ENCODE data around the gene KDM4C.

KDM4C gene

GRCh38 chr9:7161469-7161868 is 403.7 kb downstream of the KDM4C start:
- Histone ChIP-seq H3K27me3 (no peaks in the 10 kb centered on the region), H3K36me3 (peaks cover 9 to 24% (median 16%) of the 10 kb centered on the region in 3 donors), H3K4me3 (no peak overlapping the region), H3K9me3 (no peaks in the 10 kb centered on the region), H3K4me1 (no peaks in the 10 kb centered on the region), H3K27ac (no peak overlapping the region)
- no peak for DNase-seq
- intact Hi-C loops (cut with DNase I; ENCODE audit: low total_unique reads) = no loop called here
- TF ChIP-seq CTCF (IDR thresholded peaks at IDR 0.05) = no peak

- TF ChIP-seq CTCF (IDR thresholded peaks at IDR 0.05) = no peak
- no peak overlapping the region for H3K27ac ChIP-seq
- H3K4me1 ChIP-seq = no peaks in the 10 kb centered on the region
- H3K4me3 ChIP-seq = no peak overlapping the region
- intact Hi-C loops (cut with DNase I; ENCODE audit: low total_unique reads) = no loop called here
- H3K27me3 ChIP-seq = no peaks in the 10 kb centered on the region
- no peaks in the 10 kb centered on the region for H3K9me3 ChIP-seq
- no peak for DNase-seq
- peaks cover 16 to 31% (median 16%) of the 10 kb centered on the region in 3 donors for H3K36me3 ChIP-seq
These were observed 406.2 kb downstream of the KDM4C start for GRCh38 chr9:7163932-7164331.

GRCh38 chr9:7164440-7165330 is 406.9 kb downstream of the KDM4C start:
- TF ChIP-seq CTCF (IDR thresholded peaks at IDR 0.05) = no peak
- H3K4me3 ChIP-seq = no peak overlapping the region

GRCh38 chr9:7165331-7165975 is 407.7 kb downstream of the KDM4C start:
- Histone ChIP-seq H3K4me1 (no peaks in the 10 kb centered on the region), H3K36me3 (peaks cover 16 to 29% (median 16%) of the 10 kb centered on the region in 3 donors), H3K4me3 (no peak overlapping the region), H3K27me3 (no peaks in the 10 kb centered on the region), H3K27ac (no peak overlapping the region), H3K9me3 (no peaks in the 10 kb centered on the region)
- TF ChIP-seq CTCF (IDR thresholded peaks at IDR 0.05) = no peak
- no peak for DNase-seq
- intact Hi-C loops (cut with DNase I; ENCODE audit: low total_unique reads) = no loop called here

More at GRCh38 chr9:7164440-7165330, 406.9 kb downstream of the KDM4C start:
- Histone ChIP-seq H3K36me3 (peaks cover 16 to 31% (median 16%) of the 10 kb centered on the region in 3 donors), H3K27ac (no peak overlapping the region), H3K9me3 (no peaks in the 10 kb centered on the region), H3K27me3 (no peaks in the 10 kb centered on the region), H3K4me1 (no peaks in the 10 kb centered on the region)
- no peak for DNase-seq
- intact Hi-C loops (cut with DNase I; ENCODE audit: low total_unique reads) = no loop called here

- Histone ChIP-seq H3K4me1 (no peaks in the 10 kb centered on the region), H3K36me3 (peaks cover 16 to 28% (median 19%) of the 10 kb centered on the region in 3 donors), H3K9me3 (no peaks in the 10 kb centered on the region), H3K4me3 (no peak overlapping the region), H3K27me3 (no peaks in the 10 kb centered on the region), H3K27ac (no peak overlapping the region)
- intact Hi-C loops (cut with DNase I; ENCODE audit: low total_unique reads) = loop anchor here (2.0 kb wide), 1 partner anchor 41 kb away; no protein-coding TSS in a partner anchor
- no peak for TF ChIP-seq CTCF (IDR thresholded peaks at IDR 0.05)
- DNase-seq = no peak
These were observed 408.3 kb downstream of the KDM4C start for GRCh38 chr9:7166074-7166473.
